GM21717 (cell line): ENCODE data around the gene EDC4.
"Not testable (repeated sequence)": the region's sequence is repeated elsewhere in the genome, so short reads cannot be mapped to it uniquely, and the experiment has no call there.

Experiments
- ATAC-seq: cut with Tn5 transposase; IDR thresholded peaks from one replicate; pipeline ENCODE4 v1.9.1; 2021; ENCODE audit warnings: mild to moderate bottlenecking, moderate library complexity; ENCODE audit not compliant: unreplicated experiment

The EDC4 gene, protein sequence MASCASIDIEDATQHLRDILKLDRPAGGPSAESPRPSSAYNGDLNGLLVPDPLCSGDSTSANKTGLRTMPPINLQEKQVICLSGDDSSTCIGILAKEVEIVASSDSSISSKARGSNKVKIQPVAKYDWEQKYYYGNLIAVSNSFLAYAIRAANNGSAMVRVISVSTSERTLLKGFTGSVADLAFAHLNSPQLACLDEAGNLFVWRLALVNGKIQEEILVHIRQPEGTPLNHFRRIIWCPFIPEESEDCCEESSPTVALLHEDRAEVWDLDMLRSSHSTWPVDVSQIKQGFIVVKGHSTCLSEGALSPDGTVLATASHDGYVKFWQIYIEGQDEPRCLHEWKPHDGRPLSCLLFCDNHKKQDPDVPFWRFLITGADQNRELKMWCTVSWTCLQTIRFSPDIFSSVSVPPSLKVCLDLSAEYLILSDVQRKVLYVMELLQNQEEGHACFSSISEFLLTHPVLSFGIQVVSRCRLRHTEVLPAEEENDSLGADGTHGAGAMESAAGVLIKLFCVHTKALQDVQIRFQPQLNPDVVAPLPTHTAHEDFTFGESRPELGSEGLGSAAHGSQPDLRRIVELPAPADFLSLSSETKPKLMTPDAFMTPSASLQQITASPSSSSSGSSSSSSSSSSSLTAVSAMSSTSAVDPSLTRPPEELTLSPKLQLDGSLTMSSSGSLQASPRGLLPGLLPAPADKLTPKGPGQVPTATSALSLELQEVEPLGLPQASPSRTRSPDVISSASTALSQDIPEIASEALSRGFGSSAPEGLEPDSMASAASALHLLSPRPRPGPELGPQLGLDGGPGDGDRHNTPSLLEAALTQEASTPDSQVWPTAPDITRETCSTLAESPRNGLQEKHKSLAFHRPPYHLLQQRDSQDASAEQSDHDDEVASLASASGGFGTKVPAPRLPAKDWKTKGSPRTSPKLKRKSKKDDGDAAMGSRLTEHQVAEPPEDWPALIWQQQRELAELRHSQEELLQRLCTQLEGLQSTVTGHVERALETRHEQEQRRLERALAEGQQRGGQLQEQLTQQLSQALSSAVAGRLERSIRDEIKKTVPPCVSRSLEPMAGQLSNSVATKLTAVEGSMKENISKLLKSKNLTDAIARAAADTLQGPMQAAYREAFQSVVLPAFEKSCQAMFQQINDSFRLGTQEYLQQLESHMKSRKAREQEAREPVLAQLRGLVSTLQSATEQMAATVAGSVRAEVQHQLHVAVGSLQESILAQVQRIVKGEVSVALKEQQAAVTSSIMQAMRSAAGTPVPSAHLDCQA (N-terminal part only)

GRCh38 chr16:67872631-67873434 is at the start of gene EDC4:
Gene EDC4 (plus strand): TSS chr16:67873052. CDS start chr16:67873262, 210 bp downstream.
- peak; percentile 63 for ATAC-seq

DNA sequence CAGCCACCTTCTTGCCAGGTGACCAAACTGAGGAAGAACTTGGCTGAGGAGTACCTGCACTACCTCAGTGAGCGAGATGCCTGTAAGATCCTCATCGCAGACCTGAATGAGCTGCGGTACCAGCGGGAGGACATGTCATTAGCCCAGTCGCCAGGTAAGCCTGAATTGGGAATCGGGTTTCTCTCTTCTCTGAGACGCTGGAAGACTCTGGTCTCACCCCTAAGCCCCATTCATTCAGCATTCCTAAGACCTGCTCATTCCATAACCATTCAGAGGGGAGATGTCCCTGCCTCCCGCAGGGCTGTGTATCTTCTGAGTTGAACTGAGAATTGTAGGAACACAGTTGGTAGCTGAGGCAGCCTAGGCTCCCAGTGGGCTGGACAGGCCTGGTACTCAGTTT is 47.7 kb upstream of the EDC4 start:
- no peak for ATAC-seq

DNA sequence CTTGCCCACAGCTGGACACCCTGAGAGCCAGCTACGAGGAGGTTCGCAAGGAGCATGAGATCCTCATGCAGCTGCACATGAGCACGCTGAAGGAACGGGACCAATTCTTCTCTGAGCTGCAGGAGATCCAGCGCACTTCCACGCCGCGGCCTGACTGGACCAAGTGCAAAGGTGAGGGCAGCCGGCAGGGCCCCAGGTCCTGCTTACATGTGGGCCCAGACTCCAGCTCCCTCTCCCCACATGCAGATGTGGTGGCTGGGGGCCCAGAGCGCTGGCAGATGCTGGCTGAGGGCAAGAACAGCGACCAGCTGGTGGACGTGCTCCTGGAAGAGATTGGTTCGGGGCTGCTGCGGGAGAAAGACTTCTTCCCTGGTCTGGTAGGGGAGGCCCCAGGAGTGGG is 46.9 kb upstream of the EDC4 start:
- ATAC-seq: no peak

DNA sequence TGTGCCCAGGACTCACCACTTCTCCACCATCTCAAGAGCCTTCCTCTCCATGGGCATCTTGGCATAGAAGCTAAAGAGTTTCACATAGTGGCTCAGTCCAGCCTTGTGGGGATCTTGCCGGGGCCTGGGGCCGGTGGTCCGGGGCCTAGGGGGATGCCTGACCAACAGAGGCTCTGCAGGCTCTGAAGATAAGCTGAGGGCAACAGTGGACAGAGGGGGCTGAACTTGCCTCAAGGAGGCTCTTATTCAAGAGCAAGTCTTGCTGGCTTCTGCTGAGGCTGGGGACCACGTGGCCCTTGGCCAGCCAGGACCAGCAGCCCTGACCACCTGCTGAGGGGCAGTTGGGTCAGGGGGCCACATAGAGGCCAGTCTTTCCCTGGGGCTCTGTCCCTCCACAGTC is 44.2 kb upstream of the EDC4 start:
- ATAC-seq: no peak

DNA sequence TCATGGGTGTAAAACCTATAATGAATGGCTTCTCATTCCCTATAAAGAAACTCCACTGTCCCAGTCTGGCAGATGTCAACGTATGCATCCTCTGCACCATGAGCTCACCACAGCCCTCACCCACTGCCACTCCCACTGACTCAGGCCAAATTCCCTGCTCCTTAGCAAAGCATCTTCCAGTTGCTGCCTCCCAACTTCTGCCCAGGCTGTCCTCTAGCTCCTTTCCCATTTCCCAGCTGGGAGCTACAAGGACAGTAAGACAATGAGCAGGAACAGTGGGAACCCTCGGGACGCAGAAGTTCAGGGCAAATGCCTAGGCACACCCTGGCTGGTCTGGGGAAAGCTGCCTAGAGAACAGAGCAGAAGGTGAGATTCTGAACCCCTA is 39.8 kb upstream of the EDC4 start:
- ATAC-seq: no peak

GRCh38 chr16:67833415-67834241 is 39.2 kb upstream of the EDC4 start:
- ATAC-seq: peak; percentile 94

DNA sequence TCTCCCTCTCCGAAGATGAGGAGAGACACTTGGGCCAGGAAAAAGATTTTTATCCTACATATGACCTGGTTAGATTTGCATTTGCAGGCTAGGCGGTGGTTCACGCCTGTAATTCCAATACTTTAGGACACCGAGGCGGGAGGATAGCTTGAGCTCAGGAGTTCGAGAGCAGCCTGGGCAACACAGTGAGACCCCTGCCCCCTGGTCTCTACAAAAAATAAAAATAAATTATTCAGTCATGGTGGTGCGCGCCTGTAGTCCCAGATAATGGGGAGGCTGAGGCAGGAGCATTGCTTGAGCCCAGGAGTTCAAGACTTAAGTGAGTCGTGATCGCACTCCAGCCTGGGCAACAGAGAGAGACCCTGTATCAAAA is 38.6 kb upstream of the EDC4 start:
- no peak for ATAC-seq

GRCh38 chr16:67837190-67837589 is 35.7 kb upstream of the EDC4 start:
- ATAC-seq: not testable (repeated sequence)

DNA sequence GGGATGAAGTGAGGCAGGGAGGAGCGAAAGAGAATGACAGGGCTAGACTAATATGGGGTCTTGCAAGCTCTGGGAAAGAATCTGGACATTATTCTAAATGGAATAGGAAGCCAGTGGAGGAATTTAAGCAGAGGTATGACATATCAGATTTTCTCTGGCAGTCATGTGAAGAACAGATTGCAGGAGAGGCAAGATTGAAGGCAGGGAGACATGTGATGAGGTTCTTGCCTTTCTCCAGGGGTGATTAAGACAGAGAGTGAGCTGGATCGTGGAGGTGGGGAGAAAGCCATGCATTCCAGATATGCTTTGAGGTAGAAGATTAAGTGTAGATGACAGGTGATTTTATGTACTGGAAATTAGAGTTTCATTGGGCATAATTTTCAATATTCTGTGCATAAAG is 35.0 kb upstream of the EDC4 start:
- no peak for ATAC-seq

GRCh38 chr16:67841198-67841815 is 31.5 kb upstream of the EDC4 start:
- ATAC-seq: no peak

- peak; percentile 38 for ATAC-seq
Observed at GRCh38 chr16:67841816-67842508, 30.9 kb upstream of the EDC4 start, which contains the start of gene THAP11. Gene THAP11 (plus strand): TSS chr16:67842320. CDS start chr16:67842555, 235 bp downstream.

DNA sequence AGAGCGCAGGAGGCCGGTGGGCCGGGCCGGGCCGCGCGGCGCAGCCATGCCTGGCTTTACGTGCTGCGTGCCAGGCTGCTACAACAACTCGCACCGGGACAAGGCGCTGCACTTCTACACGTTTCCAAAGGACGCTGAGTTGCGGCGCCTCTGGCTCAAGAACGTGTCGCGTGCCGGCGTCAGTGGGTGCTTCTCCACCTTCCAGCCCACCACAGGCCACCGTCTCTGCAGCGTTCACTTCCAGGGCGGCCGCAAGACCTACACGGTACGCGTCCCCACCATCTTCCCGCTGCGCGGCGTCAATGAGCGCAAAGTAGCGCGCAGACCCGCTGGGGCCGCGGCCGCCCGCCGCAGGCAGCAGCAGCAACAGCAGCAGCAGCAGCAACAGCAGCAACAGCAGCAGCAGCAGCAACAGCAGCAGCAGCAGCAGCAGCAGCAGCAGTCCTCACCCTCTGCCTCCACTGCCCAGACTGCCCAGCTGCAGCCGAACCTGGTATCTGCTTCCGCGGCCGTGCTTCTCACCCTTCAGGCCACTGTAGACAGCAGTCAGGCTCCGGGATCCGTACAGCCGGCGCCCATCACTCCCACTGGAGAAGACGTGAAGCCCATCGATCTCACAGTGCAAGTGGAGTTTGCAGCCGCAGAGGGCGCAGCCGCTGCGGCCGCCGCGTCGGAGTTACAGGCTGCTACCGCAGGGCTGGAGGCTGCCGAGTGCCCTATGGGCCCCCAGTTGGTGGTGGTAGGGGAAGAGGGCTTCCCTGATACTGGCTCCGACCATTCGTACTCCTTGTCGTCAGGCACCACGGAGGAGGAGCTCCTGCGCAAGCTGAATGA is 30.1 kb upstream of the EDC4 start:
- no peak for ATAC-seq

GRCh38 chr16:67843343-67843765 is 29.5 kb upstream of the EDC4 start:
- ATAC-seq: no peak

DNA sequence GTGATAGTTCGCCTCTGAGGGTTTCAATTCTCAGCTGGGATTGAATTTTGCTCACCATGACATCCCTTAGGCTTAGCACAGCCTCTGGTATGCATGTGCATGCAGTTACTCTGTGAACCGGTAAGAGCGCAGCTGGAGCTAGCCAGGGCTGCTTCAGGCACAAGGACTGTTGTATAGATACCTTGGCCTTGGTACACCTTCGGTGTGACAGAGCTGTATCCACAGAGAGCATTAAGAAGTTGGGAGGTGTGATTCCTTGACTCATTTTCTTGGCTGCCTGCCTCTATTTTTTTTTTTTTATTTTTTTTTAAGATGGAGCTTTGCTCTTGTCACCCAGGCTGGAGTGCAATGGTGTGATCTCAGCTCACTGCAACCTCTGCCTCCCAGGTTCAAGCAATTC is 28.4 kb upstream of the EDC4 start:
- ATAC-seq: no peak

- no peak for ATAC-seq
Observed at GRCh38 chr16:67845291-67846062, 27.4 kb upstream of the EDC4 start.

- ATAC-seq: no peak
Observed at GRCh38 chr16:67846063-67846319, 26.9 kb upstream of the EDC4 start.
